Chondrocyte (in vitro differentiated cells): ENCODE results near the gene PPFIA1. TPM values are rescaled to one million over a fixed set of nuclear protein-coding genes. Genes with fewer than 3 reads are reported as not detected.

Source experiments
- DNase-seq: peaks from one replicate; pipeline ENCODE4 v3.0.0; 2021; ENCODE audit warnings: mixed read lengths, low spot score
- H3K27ac Mint-ChIP-seq: one replicate; pipeline ENCODE4 v1.8.0; 2021; ENCODE audit warnings: mild to moderate bottlenecking, moderate library complexity, mixed read lengths; ENCODE audit not compliant: unreplicated experiment
- H3K27me3 Mint-ChIP-seq: 2 replicates; pipeline ENCODE4 v1.8.0; 2021; ENCODE audit warnings: low read depth, mixed read lengths
- H3K36me3 Mint-ChIP-seq: 2 replicates; pipeline ENCODE4 v1.8.0; 2021; ENCODE audit warnings: low read depth, mixed read lengths
- H3K4me1 Mint-ChIP-seq: 2 replicates; pipeline ENCODE4 v1.8.0; 2021; ENCODE audit warnings: low read depth, mild to moderate bottlenecking, mixed read lengths
- H3K4me3 Mint-ChIP-seq: one replicate; pipeline ENCODE4 v1.8.0; 2021; ENCODE audit warnings: mild to moderate bottlenecking, moderate library complexity, mixed read lengths; ENCODE audit not compliant: unreplicated experiment
- H3K9me3 Mint-ChIP-seq: 2 replicates; pipeline ENCODE4 v1.8.0; 2021; ENCODE audit warnings: low read depth, mixed read lengths
- CTCF ChIP-seq: fragments of 200-600 bp; sonication (generic); IDR thresholded peaks from 2 replicates; pipeline ENCODE4 v1.5.0; 2021; ENCODE audit warnings: antibody characterized with exemption, mild to moderate bottlenecking, moderate library complexity
- total RNA-seq: library from RNA; stranded (reverse); gene quantifications from 3 replicates; pipeline ENCODE4 v1.2.1, GENCODE V29; 2021

Gene PPFIA1
- total RNA-seq, 1 donor from 2014 or later = 63.5 TPM

GRCh38 chr11:70430671-70431574 is 160.4 kb downstream of the PPFIA1 start:
- Mint-ChIP-seq H3K36me3 (peaks cover 41% of the 10 kb centered on the region), H3K27ac (no peak overlapping the region), H3K4me3 (no peak overlapping the region), H3K4me1 (peaks cover 5% of the 10 kb centered on the region), H3K27me3 (no peaks in the 10 kb centered on the region), H3K9me3 (no peaks in the 10 kb centered on the region)
- DNase-seq = no peak
- no peak for TF ChIP-seq CTCF

- Mint-ChIP-seq H3K4me1 (peaks cover 5% of the 10 kb centered on the region), H3K9me3 (no peaks in the 10 kb centered on the region), H3K36me3 (peaks cover 46% of the 10 kb centered on the region), H3K27ac (no peak overlapping the region), H3K4me3 (no peak overlapping the region), H3K27me3 (no peaks in the 10 kb centered on the region)
- TF ChIP-seq CTCF = no peak
- peak; percentile 81 for DNase-seq
Measured at GRCh38 chr11:70431611-70432010, 161.1 kb downstream of the PPFIA1 start.

DNA sequence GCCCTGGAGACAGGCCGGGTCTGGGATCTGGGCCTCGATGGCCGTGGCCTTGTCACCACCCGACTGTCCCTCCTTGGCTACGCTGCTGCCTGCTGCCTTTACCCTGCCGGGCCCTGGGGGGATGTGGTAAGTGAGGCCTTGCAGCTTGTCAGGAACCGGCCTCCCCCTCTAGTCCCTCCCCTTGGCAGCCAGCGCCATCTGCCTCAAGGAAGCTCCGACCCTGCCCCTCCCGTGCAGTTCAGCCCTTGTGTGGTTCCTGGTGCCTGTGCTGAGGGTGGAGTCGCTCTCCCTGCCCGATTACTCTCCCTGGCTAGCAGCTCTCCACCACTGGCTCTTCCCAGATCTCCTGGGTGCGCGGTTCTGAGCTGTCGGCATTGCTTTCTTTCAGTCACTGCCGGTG is 161.6 kb downstream of the PPFIA1 start:
- no peak for TF ChIP-seq CTCF
- H3K4me3 Mint-ChIP-seq = no peak overlapping the region
- H3K9me3 Mint-ChIP-seq = no peaks in the 10 kb centered on the region
- peaks cover 48% of the 10 kb centered on the region for H3K36me3 Mint-ChIP-seq
- peak; percentile 74 for DNase-seq
- H3K27me3 Mint-ChIP-seq = no peaks in the 10 kb centered on the region
- H3K27ac Mint-ChIP-seq = no peak overlapping the region
- H3K4me1 Mint-ChIP-seq = peaks cover 5% of the 10 kb centered on the region

GRCh38 chr11:70432580-70432979 is 162.1 kb downstream of the PPFIA1 start:
- H3K27me3 Mint-ChIP-seq = no peaks in the 10 kb centered on the region
- H3K36me3 Mint-ChIP-seq = peaks cover 46% of the 10 kb centered on the region

GRCh38 chr11:70433038-70433437 is 162.5 kb downstream of the PPFIA1 start:
- peak; percentile 85 for DNase-seq
- Mint-ChIP-seq H3K9me3 (no peaks in the 10 kb centered on the region), H3K27ac (no peak overlapping the region), H3K27me3 (no peaks in the 10 kb centered on the region), H3K4me1 (peaks cover 2% of the 10 kb centered on the region), H3K4me3 (no peak overlapping the region), H3K36me3 (peaks cover 46% of the 10 kb centered on the region)
- TF ChIP-seq CTCF = no peak

More at GRCh38 chr11:70432580-70432979, 162.1 kb downstream of the PPFIA1 start:
- H3K4me1 Mint-ChIP-seq = peaks cover 2% of the 10 kb centered on the region
- DNase-seq = peak; percentile 83
- no peak overlapping the region for H3K4me3 Mint-ChIP-seq
- H3K27ac Mint-ChIP-seq = no peak overlapping the region
- H3K9me3 Mint-ChIP-seq = no peaks in the 10 kb centered on the region
- no peak for TF ChIP-seq CTCF
